SU-DHL-6 (cell line): ENCODE results near the gene STK38.

Source experiments
- H2AFZ ChIP-seq: fragments of 200-600 bp; sonication (generic); 2 replicates; pipeline ENCODE4 v1.6.1; 2014; ENCODE audit warnings: low read depth, mild to moderate bottlenecking, moderate library complexity, mixed read lengths, antibody characterized with exemption, low read length; ENCODE audit not compliant: severe bottlenecking
- H3F3A ChIP-seq: fragments of 200-600 bp; shearing (Covaris generic); 2 replicates; pipeline ENCODE4 v1.6.0; 2016; ENCODE audit warnings: antibody characterized with exemption, mild to moderate bottlenecking; ENCODE audit not compliant: insufficient read depth
- H3K27ac ChIP-seq: fragments of 200-600 bp; sonication (generic); 2 replicates; pipeline ENCODE4 v1.5.1; 2016; ENCODE audit warnings: low read depth, mild to moderate bottlenecking, low read length, moderate library complexity, mixed read lengths
- H3K27me3 ChIP-seq: fragments of 200-600 bp; sonication (generic), shearing (Covaris generic); 2 replicates; pipeline ENCODE4 v1.6.0; 2014; ENCODE audit warnings: mild to moderate bottlenecking, low read length
- H3K36me3 ChIP-seq: fragments of 200-600 bp; sonication (generic); 2 replicates; pipeline ENCODE4 v1.6.1; 2014; ENCODE audit warnings: mild to moderate bottlenecking, low read length, mixed read lengths
- H3K4me2 ChIP-seq: fragments of 300-600, 200-600 bp; shearing (Covaris generic), sonication (generic); 2 replicates; pipeline ENCODE4 v1.6.0; 2014; ENCODE audit warnings: low read length, low read depth, mild to moderate bottlenecking; ENCODE audit not compliant: poor library complexity, severe bottlenecking
- H3K4me3 ChIP-seq: fragments of 200-600 bp; sonication (generic); 2 replicates; pipeline ENCODE4 v1.5.1; 2014; ENCODE audit warnings: antibody characterized with exemption, low read length, mild to moderate bottlenecking, mixed read lengths; ENCODE audit not compliant: insufficient read depth, poor library complexity, severe bottlenecking
- H3K79me2 ChIP-seq: fragments of 200-600 bp; sonication (generic); 2 replicates; pipeline ENCODE4 v1.6.1; 2014; ENCODE audit warnings: mild to moderate bottlenecking, low read length, moderate library complexity; ENCODE audit not compliant: insufficient read depth
- H3K9ac ChIP-seq: fragments of 200-600 bp; sonication (generic); 2 replicates; pipeline ENCODE4 v1.7.0; 2014; ENCODE audit warnings: mild to moderate bottlenecking, low read length
- H3K9me2 ChIP-seq: fragments of 200-600 bp; sonication (generic); replicated peaks from 2 replicates; pipeline ENCODE4 v1.6.1; 2014; ENCODE audit warnings: low read length; ENCODE audit not compliant: insufficient read depth
- H3K9me3 ChIP-seq: fragments of 200-600 bp; sonication (generic); 2 replicates; pipeline ENCODE4 v1.6.1; 2014; ENCODE audit warnings: low read length, mixed read lengths; ENCODE audit not compliant: insufficient read depth
- H4K20me1 ChIP-seq: fragments of 200-600 bp; sonication (generic); 2 replicates; pipeline ENCODE4 v1.6.1; 2014; ENCODE audit warnings: low read depth, mild to moderate bottlenecking, antibody characterized with exemption, low read length, moderate library complexity, mixed read lengths
- EZH2phosphoT487 ChIP-seq: fragments of 200-600 bp; sonication (generic), shearing (Covaris generic); conservative IDR thresholded peaks from 2 replicates; pipeline ENCODE4 v1.6.1; 2018; ENCODE audit warnings: mild to moderate bottlenecking, antibody characterized with exemption, low read length, moderate library complexity, mixed read lengths
- TF ChIP-seq, protein P1 (sequence below): fragments of 200-600 bp; sonication (generic); IDR thresholded peaks from one replicate; pipeline ENCODE4 v1.5.1; 2017; ENCODE audit warnings: antibody characterized with exemption, mild to moderate bottlenecking, low read length, moderate library complexity; ENCODE audit not compliant: insufficient read depth, poor library complexity, severe bottlenecking

Gene STK38

GRCh38 chr6:36580184-36580526, 32.9 kb upstream of the STK38 start:
- Histone ChIP-seq H3K4me2 (no peak overlapping the region), H3K36me3 (no peaks in the 10 kb centered on the region), H3K9me3 (no peaks in the 10 kb centered on the region), H3K27ac (no peak overlapping the region), H3K79me2 (no peaks in the 10 kb centered on the region), H3K9ac (no peak overlapping the region; the same call in 1 of the 2 replicates), H3K4me3 (no peak overlapping the region), H3K9me2 (no peaks in the 10 kb centered on the region), H3F3A (peaks cover 15% of the 10 kb centered on the region), H3K27me3 (no peaks in the 10 kb centered on the region), H2AFZ (peak overlapping the region; percentile 44), H4K20me1 (no peaks in the 10 kb centered on the region)
- TF ChIP-seq, protein P1, sequence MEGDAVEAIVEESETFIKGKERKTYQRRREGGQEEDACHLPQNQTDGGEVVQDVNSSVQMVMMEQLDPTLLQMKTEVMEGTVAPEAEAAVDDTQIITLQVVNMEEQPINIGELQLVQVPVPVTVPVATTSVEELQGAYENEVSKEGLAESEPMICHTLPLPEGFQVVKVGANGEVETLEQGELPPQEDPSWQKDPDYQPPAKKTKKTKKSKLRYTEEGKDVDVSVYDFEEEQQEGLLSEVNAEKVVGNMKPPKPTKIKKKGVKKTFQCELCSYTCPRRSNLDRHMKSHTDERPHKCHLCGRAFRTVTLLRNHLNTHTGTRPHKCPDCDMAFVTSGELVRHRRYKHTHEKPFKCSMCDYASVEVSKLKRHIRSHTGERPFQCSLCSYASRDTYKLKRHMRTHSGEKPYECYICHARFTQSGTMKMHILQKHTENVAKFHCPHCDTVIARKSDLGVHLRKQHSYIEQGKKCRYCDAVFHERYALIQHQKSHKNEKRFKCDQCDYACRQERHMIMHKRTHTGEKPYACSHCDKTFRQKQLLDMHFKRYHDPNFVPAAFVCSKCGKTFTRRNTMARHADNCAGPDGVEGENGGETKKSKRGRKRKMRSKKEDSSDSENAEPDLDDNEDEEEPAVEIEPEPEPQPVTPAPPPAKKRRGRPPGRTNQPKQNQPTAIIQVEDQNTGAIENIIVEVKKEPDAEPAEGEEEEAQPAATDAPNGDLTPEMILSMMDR = no peak
- no peak for TF ChIP-seq EZH2phosphoT487

GRCh38 chr6:36578431-36578830, 31.2 kb upstream of the STK38 start:
- H3K79me2 ChIP-seq = no peaks in the 10 kb centered on the region
- H3F3A ChIP-seq = peaks cover 11% of the 10 kb centered on the region
- no peaks in the 10 kb centered on the region for H3K27me3 ChIP-seq
- H3K36me3 ChIP-seq = peaks cover 8% of the 10 kb centered on the region
- H3K27ac ChIP-seq = no peak overlapping the region
- H3K4me3 ChIP-seq = no peak overlapping the region
- no peaks in the 10 kb centered on the region for H3K9me2 ChIP-seq
- H3K4me2 ChIP-seq = no peak overlapping the region
- peaks cover 6% of the 10 kb centered on the region; the same call in 1 of the 2 replicates for H3K9me3 ChIP-seq
- no peak overlapping the region for H3K9ac ChIP-seq
- H4K20me1 ChIP-seq = no peaks in the 10 kb centered on the region
- TF ChIP-seq, protein P1 = no peak
- no peak for TF ChIP-seq EZH2phosphoT487
- no peak overlapping the region for H2AFZ ChIP-seq

DNA sequence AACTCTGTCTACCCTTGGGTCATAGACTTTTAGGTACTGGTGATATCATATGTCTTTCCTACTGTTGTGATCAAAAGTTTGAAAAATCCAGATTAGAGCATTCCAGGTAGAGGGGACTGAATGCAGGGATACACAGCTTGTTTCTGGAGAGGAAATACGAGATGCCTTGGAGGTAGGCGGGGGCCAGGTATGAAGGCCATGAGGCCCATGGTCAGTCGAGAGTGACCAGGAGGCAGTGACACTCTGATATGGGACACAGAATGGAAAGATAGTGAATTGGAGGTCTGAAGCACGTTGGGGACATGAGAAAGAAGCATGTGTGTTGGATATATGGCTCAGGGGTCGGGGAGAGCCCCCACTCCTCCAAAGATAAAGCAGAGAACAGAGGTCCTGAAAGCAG, 30.8 kb upstream of the STK38 start:
- H2AFZ ChIP-seq = no peak overlapping the region
- H3K4me2 ChIP-seq = no peak overlapping the region
- peaks cover 8% of the 10 kb centered on the region for H3F3A ChIP-seq
- H3K9ac ChIP-seq = no peak overlapping the region
- TF ChIP-seq, protein P1 = no peak
- TF ChIP-seq EZH2phosphoT487 = no peak
- H3K9me3 ChIP-seq = peaks cover 6% of the 10 kb centered on the region; the same call in 1 of the 2 replicates
- H3K36me3 ChIP-seq = peaks cover 8% of the 10 kb centered on the region
- H3K4me3 ChIP-seq = no peak overlapping the region
- no peaks in the 10 kb centered on the region for H3K79me2 ChIP-seq
- no peaks in the 10 kb centered on the region for H3K9me2 ChIP-seq
- H3K27ac ChIP-seq = no peak overlapping the region
- no peaks in the 10 kb centered on the region for H3K27me3 ChIP-seq
- no peaks in the 10 kb centered on the region for H4K20me1 ChIP-seq
